Stomach (tissue), 4 donors: ENCODE measurements around the gene KDR.

ENCODE experiments used
- CTCF ChIP-seq, 7 experiments: fragments of 450-650 bp in 4 of 7; fragments of 200-600 bp in 3 of 7; sonication (generic) in 3 of 7; IDR thresholded peaks; one replicate each; pipeline ENCODE4 v1.5.1; 2016 to 2019; ENCODE audit warnings: antibody characterized with exemption in 7 of 7, control low read depth in 2 of 7, mild to moderate bottlenecking in 1 of 7
- POLR2A ChIP-seq, 4 donors: fragments of 450-650 bp; IDR thresholded peaks; one replicate each; pipeline ENCODE4 v1.6.1; 2016; ENCODE audit warnings: antibody characterized with exemption in 4 of 4, control low read depth in 2 of 4, mild to moderate bottlenecking in 1 of 4, moderate library complexity in 1 of 4

DNA sequence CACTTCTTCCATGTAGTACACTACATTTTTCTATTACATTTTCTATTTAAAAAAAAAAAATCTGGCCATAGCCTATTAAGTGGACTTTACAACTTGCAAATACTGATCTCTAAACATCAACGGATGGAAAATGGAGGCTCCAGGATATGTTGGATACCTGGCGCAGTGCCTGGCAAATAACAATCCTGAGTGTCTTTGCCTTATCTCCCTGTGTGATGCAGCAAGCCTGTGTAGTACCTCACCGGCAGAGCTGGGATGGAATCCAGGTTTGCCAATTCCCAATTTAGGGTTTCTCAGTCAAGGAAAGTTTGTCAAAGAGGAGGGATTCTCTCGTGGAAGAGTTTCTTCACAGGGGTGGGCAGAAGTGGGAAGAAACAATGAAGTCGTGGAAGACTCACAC is 93.2 kb downstream of the KDR start:
- TF ChIP-seq CTCF (IDR thresholded peaks at IDR 0.05) (no peak), POLR2A (IDR thresholded peaks at IDR 0.05) (no peak)
